HepG2 (cell line): Measurements from ENCODE around the gene EEFSEC. TPM values are rescaled to one million over a fixed set of nuclear protein-coding genes. Genes with fewer than 3 reads are reported as not detected.
A peak's percentile ranks its signal among the peaks of the same experiment; 100 is the strongest.

Experiments
- ATAC-seq: fragments of 200-7000 bp; cut with Tn5 transposase; 3 replicates; pipeline ENCODE4 v1.9.1; 2020; ENCODE audit warnings: mild to moderate bottlenecking, moderate library complexity
- BruUV-seq: library from RNA; stranded (reverse); fragments of 400-500 nt; replicated peaks from 2 replicates; lab custom pipeline; 2021; lab: Mats Ljungman, UMichigan
- CTCF ChIA-PET: fragments of 300-600 bp; formaldehyde crosslinking; extraction: SDS; loops from one replicate; lab custom pipeline; 2021; ENCODE audit warnings: low total read pairs, inconsistent platforms, low intra/inter-chr PET ratio; lab: Yijun Ruan, JAX
- POLR2A ChIA-PET: fragments of 350-600 bp; sonication (Branson Sonifier 250); formaldehyde crosslinking; loops from one replicate; lab custom pipeline; 2020; ENCODE audit warnings: antibody characterized with exemption, inconsistent platforms; lab: Yijun Ruan, JAX
- DNase-seq: peaks from one replicate; pipeline ENCODE4 v3.0.0-alpha.2; 2015; ENCODE audit warnings: low spot score
- FAIRE-seq: peaks from 3 replicates; lab custom pipeline; 2011; peaks lifted over from hg19 to GRCh38; lab: Jason Lieb, UNC
- H2AFZ ChIP-seq: one replicate; pipeline ENCODE4 v1.6.1; 2011; ENCODE audit warnings: low read length, inconsistent platforms
- H3K27ac ChIP-seq: fragments of 300-600 bp; 3 replicates; pipeline ENCODE4 v1.8.0; 2011; ENCODE audit warnings: mixed run types, mild to moderate bottlenecking, mixed read lengths, low read length, inconsistent platforms; ENCODE audit not compliant: insufficient read depth; ENCODE audit errors: extremely low read length
- H3K27me3 ChIP-seq, 2 experiments: fragments of 200-600 bp in 1 of 2; 2 replicates in 1 of 2; 3 replicates in 1 of 2; pipeline versions ENCODE4 v1.6.0 to v1.8.0; 2011; ENCODE audit warnings: low read length in 2 of 2, mild to moderate bottlenecking in 2 of 2, moderate library complexity in 2 of 2, inconsistent platforms in 1 of 2; ENCODE audit not compliant: insufficient read depth in 2 of 2, control insufficient read depth in 1 of 2
- H3K36me3 ChIP-seq, 2 experiments: fragments of 200-600 bp in 1 of 2; replicated peaks in 1 of 2; 2 replicates in 1 of 2; 3 replicates in 1 of 2; pipeline versions ENCODE4 v1.5.1 to v1.8.0; 2011; ENCODE audit warnings: low read length in 2 of 2, inconsistent platforms in 1 of 2; ENCODE audit not compliant: insufficient read depth in 2 of 2, control insufficient read depth in 1 of 2
- H3K4me1 ChIP-seq: 2 replicates; pipeline ENCODE4 v1.5.1; 2012; ENCODE audit warnings: low read length, inconsistent platforms; ENCODE audit not compliant: insufficient read depth
- H3K4me2 ChIP-seq: 2 replicates; pipeline ENCODE4 v1.6.0; 2011; ENCODE audit warnings: low read depth, low read length, inconsistent platforms
- H3K4me3 ChIP-seq, 3 experiments: fragments of 200-600 bp in 1 of 3; sonication (generic), shearing (Covaris generic) in 1 of 3; replicated peaks in 1 of 3; 2 replicates each; pipeline ENCODE4 v1.5.1; 2011 to 2016; ENCODE audit warnings: low read length in 3 of 3, inconsistent platforms in 2 of 3, low read depth in 2 of 3, mild to moderate bottlenecking in 2 of 3, control low read depth in 1 of 3, mixed read lengths in 1 of 3; ENCODE audit not compliant: insufficient read depth in 1 of 3
- H3K79me2 ChIP-seq: one replicate; pipeline ENCODE4 v1.6.1; 2011; ENCODE audit warnings: low read length, inconsistent platforms; ENCODE audit not compliant: insufficient read depth
- H3K9ac ChIP-seq: 2 replicates; pipeline ENCODE4 v1.6.0; 2011; ENCODE audit warnings: mild to moderate bottlenecking, low read depth, low read length, inconsistent platforms; ENCODE audit not compliant: insufficient read depth
- H3K9me3 ChIP-seq: 2 replicates; pipeline ENCODE4 v1.5.1; 2012; ENCODE audit warnings: mild to moderate bottlenecking, low read length
- H4K20me1 ChIP-seq: 2 replicates; pipeline ENCODE4 v1.6.0; 2011; ENCODE audit warnings: inconsistent platforms, mild to moderate bottlenecking, low read length, moderate library complexity; ENCODE audit not compliant: insufficient read depth
- ATF1 ChIP-seq: IDR thresholded peaks from 2 replicates; pipeline ENCODE4 v1.6.1; 2016; ENCODE audit warnings: mild to moderate bottlenecking, control low read depth
- CBX1 ChIP-seq: IDR thresholded peaks from one replicate; pipeline ENCODE4 v1.6.1; 2016; ENCODE audit warnings: antibody characterized with exemption, low read depth
- HOXD1 ChIP-seq: sonication (generic); formaldehyde crosslinking; IDR thresholded peaks from 2 replicates; pipeline ENCODE4 v1.5.0; 2020; ENCODE audit warnings: missing genetic modification reagents
- KLF16 ChIP-seq, 2 experiments: sonication (generic) in 1 of 2; formaldehyde crosslinking in 1 of 2; IDR thresholded peaks; 2 replicates each; pipeline versions ENCODE4 v1.6.1 to v1.8.0; 2016 to 2023; ENCODE audit warnings: missing genetic modification reagents in 2 of 2, missing compliant biosample characterization in 1 of 2
- MEF2D ChIP-seq: sonication (generic); formaldehyde crosslinking; IDR thresholded peaks from 2 replicates; pipeline ENCODE4 v1.5.1; 2020; ENCODE audit warnings: mild to moderate bottlenecking, missing genetic modification reagents
- TFE3 ChIP-seq: IDR thresholded peaks from 2 replicates; pipeline ENCODE4 v1.6.1; 2016
- TSC22D2 ChIP-seq: sonication (generic); formaldehyde crosslinking; IDR thresholded peaks from 2 replicates; pipeline ENCODE4 v1.5.1; 2020; ENCODE audit warnings: missing genetic modification reagents, mild to moderate bottlenecking, borderline replicate concordance
- U2AF2 ChIP-seq: fragments of 200-400 bp; formaldehyde crosslinking; IDR thresholded peaks from 2 replicates; pipeline ENCODE4 v1.6.1; 2017; ENCODE audit warnings: low read depth, mild to moderate bottlenecking, low read length
- ZBTB7A ChIP-seq: sonication (generic); formaldehyde crosslinking; IDR thresholded peaks from 2 replicates; pipeline ENCODE4 v1.8.0; 2022; ENCODE audit warnings: mild to moderate bottlenecking, missing genetic modification reagents
- ZC3H13 ChIP-seq: sonication (generic); formaldehyde crosslinking; IDR thresholded peaks from 2 replicates; pipeline ENCODE4 v1.8.1; 2023; ENCODE audit warnings: mild to moderate bottlenecking, missing genetic modification reagents, moderate library complexity
- ZFP36L1 ChIP-seq: sonication (generic); formaldehyde crosslinking; IDR thresholded peaks from 2 replicates; pipeline ENCODE4 v1.8.0; 2022; ENCODE audit warnings: mild to moderate bottlenecking, missing genetic modification reagents, moderate library complexity
- ZFX ChIP-seq: sonication (generic); formaldehyde crosslinking; IDR thresholded peaks from 2 replicates; pipeline ENCODE4 v1.4.0; 2020; ENCODE audit warnings: mild to moderate bottlenecking, low read depth, missing genetic modification reagents, moderate library complexity
- ZFY ChIP-seq: sonication (generic); formaldehyde crosslinking; IDR thresholded peaks from 2 replicates; pipeline ENCODE4 v1.4.0; 2020; ENCODE audit warnings: missing genetic modification reagents
- ZNF180 ChIP-seq: sonication (generic); formaldehyde crosslinking; IDR thresholded peaks from 2 replicates; pipeline ENCODE4 v1.4.0; 2020; ENCODE audit warnings: low read depth, missing genetic modification reagents, borderline replicate concordance
- ZNF598 ChIP-seq: sonication (generic); formaldehyde crosslinking; IDR thresholded peaks from 2 replicates; pipeline ENCODE4 v1.5.1; 2020; ENCODE audit warnings: mild to moderate bottlenecking, missing genetic modification reagents, borderline replicate concordance
- ZNF605 ChIP-seq: sonication (generic); formaldehyde crosslinking; IDR thresholded peaks from 2 replicates; pipeline ENCODE4 v1.8.0; 2022; ENCODE audit warnings: mild to moderate bottlenecking, missing genetic modification reagents
- ZNF687 ChIP-seq: sonication (generic); formaldehyde crosslinking; IDR thresholded peaks from 2 replicates; pipeline ENCODE4 v1.5.1; 2020; ENCODE audit warnings: mild to moderate bottlenecking, missing genetic modification reagents, moderate library complexity
- ZNF891 ChIP-seq: sonication (generic); formaldehyde crosslinking; IDR thresholded peaks from 2 replicates; pipeline ENCODE4 v1.5.0; 2020; ENCODE audit warnings: mild to moderate bottlenecking, missing genetic modification reagents
- WGBS: methylation state at CpG from one replicate; pipeline ENCODE4 v1.1.6; 2017; ENCODE audit warnings: low lambda C conversion rate; 5-methylcytosine and 5-hydroxymethylcytosine counted together
- in situ Hi-C: cut with HindIII; loops from 2 replicates; pipeline ENCODE4 v1.10.0; 2017; ENCODE audit warnings: low pct_unique_long_range_greater_than_20kb; ENCODE audit not compliant: extremely low pct_ligation_motif_present
- intact Hi-C: fragments of 100-400 bp; cut with micrococcal nuclease; formaldehyde crosslinking; loops from one replicate; pipeline ENCODE4 v1.10.0; 2022; ENCODE audit not compliant: unreplicated experiment
- polyA plus RNA-seq, 8 experiments: library from polyadenylated mRNA; depleted of rRNA in 3 of 8; stranded (reverse) in 7 of 8; unstranded in 1 of 8; fragments of >200 nt; fragmentation: Illumina TruSeq in 4 of 8; extraction: Trizol in 4 of 8; gene quantifications; 2 replicates each; pipeline versions ENCODE4 v1.2.1 to v1.2.3, GENCODE V29; 2011 to 2016; ENCODE audit warnings: low read depth in 4 of 8, missing spikeins in 1 of 8, mixed read lengths in 1 of 8; ENCODE audit not compliant: insufficient read depth in 1 of 8
- total RNA-seq, 5 experiments: library from RNA; depleted of rRNA; stranded (reverse); fragments of >200 nt; fragmentation: Illumina TruSeq; extraction: Trizol; gene quantifications; 2 replicates each; pipeline ENCODE4 v1.2.3, GENCODE V29; 2016; ENCODE audit warnings: low read depth in 1 of 5

The EEFSEC gene
- total and polyA plus RNA-seq, 2 of the 13 experiments (the other 11 are each of a cell fraction or from before 2014, with no cell fraction given): 6.4 to 24.2 TPM

- ChIA-PET POLR2A (interaction anchor here (0.6 to 1.0 kb wide), 4 partner anchors 11 to 663 kb away, joined by 3 to 5 read pairs (median 4); no protein-coding TSS in a partner anchor), CTCF (no interaction called here)
- H4K20me1 ChIP-seq: no peaks in the 10 kb centered on the region
- peak overlapping the region; percentile 49 for H3K4me2 ChIP-seq
- no peak overlapping the region for H3K4me3 ChIP-seq
- 43% methylated on average over 12 of the region's 13 CpGs for WGBS
- ATAC-seq (peak; percentile 73), FAIRE-seq (peak; percentile 26), DNase-seq (no peak)
- peaks cover 4 to 10% of the 10 kb centered on the region in 2 experiments; a peak in 3 of 5 replicates for H3K36me3 ChIP-seq
- in situ Hi-C loops: no loop called here
- H3K9ac ChIP-seq: no peak overlapping the region
- no TSS peak for BruUV-seq
- H3K9me3 ChIP-seq: no peaks in the 10 kb centered on the region
- H3K27me3 ChIP-seq: no peaks in the 10 kb centered on the region
- peak overlapping the region; percentile 67 for H3K27ac ChIP-seq
- no peaks in the 10 kb centered on the region for H3K79me2 ChIP-seq
- intact Hi-C loops: no loop called here
- no peak overlapping the region for H2AFZ ChIP-seq
- peaks cover 69% of the 10 kb centered on the region for H3K4me1 ChIP-seq
- TF ChIP-seq ZNF605 (CRISPR knock-in tag) (peak; percentile 30; the same call in 1 of the 2 replicates), U2AF2 (no peak), ZNF687 (CRISPR knock-in tag) (peak; percentile 65), MEF2D (peak; percentile 9; the same call in 1 of the 2 replicates), ZFX (CRISPR knock-in tag) (peak; percentile 49; the same call in 1 of the 2 replicates), TFE3 (CRISPR knock-in tag) (0 out of 2 replicates have a peak, but pooled peaks have one; percentile 6), TSC22D2 (no peak), ZNF180 (CRISPR knock-in tag) (no peak), CBX1 (no peak), ATF1 (CRISPR knock-in tag) (0 out of 2 replicates have a peak, but pooled peaks have one; percentile 7), ZNF891 (no peak), KLF16 (CRISPR knock-in tag; IDR thresholded peaks at IDR 0.05) (no peak), ZNF598 (0 out of 2 replicates have a peak, but pooled peaks have one; percentile 5), ZBTB7A (peak; percentile 22; the same call in 1 of the 2 replicates), ZFP36L1 (CRISPR knock-in tag) (0 out of 2 replicates have a peak, but pooled peaks have one; percentile 36), ZC3H13 (no peak), HOXD1 (no peak), ZFY (CRISPR knock-in tag) (peak; percentile 58)
Measured at GRCh38 chr3:128354788-128355542, 201.7 kb downstream of the EEFSEC start.
